GM23338 (cell line): Measurements from ENCODE around the gene PLAAT3. TPM values are rescaled to one million over a fixed set of nuclear protein-coding genes. Genes with fewer than 3 reads are reported as not detected.

Experiments
- ATAC-seq: fragments of 200-7000 bp; cut with Tn5 transposase; 3 replicates; pipeline ENCODE4 v1.9.1; 2020
- DNase-seq: peaks from one replicate; pipeline ENCODE4 v3.0.0-alpha.2; 2015; ENCODE audit warnings: low spot score
- H2AFZ ChIP-seq: fragments of 200-600 bp; sonication (generic); 2 replicates; pipeline ENCODE4 v1.8.0; 2016; ENCODE audit warnings: antibody characterized with exemption, mild to moderate bottlenecking, moderate library complexity
- H3F3A ChIP-seq: fragments of 200-600 bp; sonication (generic); replicated peaks from 2 replicates; pipeline ENCODE4 v1.8.0; 2017; ENCODE audit warnings: antibody characterized with exemption, mixed run types, low read depth
- H3K27ac ChIP-seq: fragments of 200-600 bp; sonication (generic); 2 replicates; pipeline ENCODE4 v1.6.1; 2016; ENCODE audit warnings: low read depth
- H3K27me3 ChIP-seq: fragments of 200-600 bp; sonication (generic); 2 replicates; pipeline ENCODE4 v1.8.0; 2016; ENCODE audit warnings: mild to moderate bottlenecking, mixed run types, moderate library complexity; ENCODE audit not compliant: insufficient read depth
- H3K36me3 ChIP-seq: fragments of 200-600 bp; sonication (generic); 2 replicates; pipeline ENCODE4 v1.8.0; 2016; ENCODE audit warnings: mild to moderate bottlenecking; ENCODE audit not compliant: insufficient read depth
- H3K4me1 ChIP-seq: fragments of 200-600 bp; sonication (generic); 2 replicates; pipeline ENCODE4 v1.8.0; 2016; ENCODE audit warnings: mild to moderate bottlenecking, moderate library complexity; ENCODE audit not compliant: insufficient read depth
- H3K4me2 ChIP-seq: fragments of 200-600 bp; sonication (generic); 2 replicates; pipeline ENCODE4 v1.7.1; 2017; ENCODE audit warnings: mixed run types
- H3K4me3 ChIP-seq: fragments of 200-600 bp; sonication (generic); 2 replicates; pipeline ENCODE4 v1.6.1; 2016; ENCODE audit warnings: mixed run types
- H3K79me2 ChIP-seq: fragments of 200-600 bp; sonication (generic); replicated peaks from 2 replicates; pipeline ENCODE4 v1.8.0; 2017; ENCODE audit warnings: mild to moderate bottlenecking; ENCODE audit not compliant: insufficient read depth
- H3K9me2 ChIP-seq: fragments of 200-600 bp; sonication (generic); 2 replicates; pipeline ENCODE4 v1.8.0; 2017; ENCODE audit not compliant: insufficient read depth
- H4K20me1 ChIP-seq: fragments of 200-600 bp; sonication (generic); replicated peaks from 2 replicates; pipeline ENCODE4 v1.8.0; 2017; ENCODE audit warnings: mild to moderate bottlenecking; ENCODE audit not compliant: insufficient read depth
- H3K27ac Mint-ChIP-seq: 2 replicates; pipeline ENCODE4 v1.8.0; 2020; ENCODE audit warnings: inconsistent platforms, mild to moderate bottlenecking, moderate library complexity, mixed read lengths
- H3K27me3 Mint-ChIP-seq: 3 replicates; pipeline ENCODE4 v1.8.0; 2022; ENCODE audit warnings: low read depth, mild to moderate bottlenecking, moderate library complexity, mixed read lengths, inconsistent platforms; ENCODE audit not compliant: insufficient read depth, poor library complexity
- H3K36me3 Mint-ChIP-seq: 3 replicates; pipeline ENCODE4 v1.8.0; 2021; ENCODE audit warnings: low read depth, mild to moderate bottlenecking, inconsistent platforms, moderate library complexity, mixed read lengths
- H3K4me1 Mint-ChIP-seq: 3 replicates; pipeline ENCODE4 v1.8.0; 2020; ENCODE audit warnings: mild to moderate bottlenecking, inconsistent platforms, mixed read lengths
- H3K4me3 Mint-ChIP-seq: 3 replicates; pipeline ENCODE4 v1.8.0; 2021; ENCODE audit warnings: moderate library complexity, mild to moderate bottlenecking, inconsistent platforms, mixed read lengths
- H3K9me3 Mint-ChIP-seq: 3 replicates; pipeline ENCODE4 v1.8.0; 2020; ENCODE audit warnings: moderate library complexity, mild to moderate bottlenecking, inconsistent platforms, mixed read lengths
- CREB1 ChIP-seq: fragments of 250-450 bp; sonication (Bioruptor Pico); IDR thresholded peaks from 2 replicates; pipeline ENCODE4 v1.5.0; 2020; ENCODE audit warnings: low read depth, mild to moderate bottlenecking, moderate library complexity
- EZH2 ChIP-seq: fragments of 200-600 bp; sonication (generic); IDR thresholded peaks from one replicate; pipeline ENCODE4 v1.8.0; 2017; ENCODE audit warnings: antibody characterized with exemption, mild to moderate bottlenecking, low read depth; ENCODE audit not compliant: unreplicated experiment
- EZH2phosphoT487 ChIP-seq: fragments of 200-600 bp; sonication (generic); IDR thresholded peaks from one replicate; pipeline ENCODE4 v1.8.1; 2018; ENCODE audit warnings: antibody characterized with exemption; ENCODE audit not compliant: unreplicated experiment
- JUNB ChIP-seq: IDR thresholded peaks from one replicate; pipeline ENCODE4 v1.6.1; 2016; ENCODE audit warnings: antibody characterized with exemption; ENCODE audit not compliant: unreplicated experiment
- NANOG ChIP-seq: IDR thresholded peaks from 2 replicates; pipeline ENCODE4 v1.6.1; 2016; ENCODE audit warnings: antibody characterized with exemption, borderline replicate concordance
- POLR2AphosphoS5 ChIP-seq: IDR thresholded peaks from 2 replicates; pipeline ENCODE4 v1.6.1; 2016; ENCODE audit warnings: antibody characterized with exemption, low read depth
- STAT1 ChIP-seq: IDR thresholded peaks from one replicate; pipeline ENCODE4 v1.6.1; 2016; ENCODE audit warnings: antibody characterized with exemption; ENCODE audit not compliant: unreplicated experiment
- ZNF114 ChIP-seq: fragments of 250-450 bp; sonication (Bioruptor Pico); IDR thresholded peaks from 2 replicates; pipeline ENCODE4 v1.5.0; 2020; ENCODE audit warnings: mild to moderate bottlenecking, moderate library complexity
- ZNF331 ChIP-seq: fragments of 250-450 bp; sonication (Bioruptor Pico); IDR thresholded peaks from 2 replicates; pipeline ENCODE4 v1.5.0; 2020; ENCODE audit warnings: low read depth, mild to moderate bottlenecking, moderate library complexity
- polyA plus RNA-seq: library from polyadenylated mRNA; unstranded; fragments of >200 nt; fragmentation: Nextera tagmentation; extraction: Ambion mirVana; gene quantifications from 2 replicates; pipeline ENCODE4 v1.2.1, GENCODE V29; 2016
- total RNA-seq: library from RNA; depleted of rRNA; stranded (reverse); fragments of >200 nt; shearing (Covaris generic); gene quantifications from 2 replicates; pipeline ENCODE4 v1.2.3, GENCODE V29; 2014
- TF ChIP-seq, protein P1 (sequence below): IDR thresholded peaks from 2 replicates; pipeline ENCODE4 v1.6.1; 2016; ENCODE audit warnings: antibody characterized with exemption
- TF ChIP-seq, protein P2 (sequence below), 2 experiments: fragments of 200-600 bp in 1 of 2; sonication (generic) in 1 of 2; conservative IDR thresholded peaks; 2 replicates each; pipeline versions ENCODE4 v1.5.1 to v1.6.1; 2016 to 2017; ENCODE audit warnings: antibody characterized with exemption in 2 of 2, low read depth in 2 of 2, mild to moderate bottlenecking in 2 of 2, moderate library complexity in 1 of 2
- TF ChIP-seq, protein P3 (sequence below): fragments of 250-450 bp; sonication (Bioruptor Pico); IDR thresholded peaks from 2 replicates; pipeline ENCODE4 v1.5.0; 2020; ENCODE audit warnings: mild to moderate bottlenecking, moderate library complexity
- TF ChIP-seq, protein P4 (sequence below): IDR thresholded peaks from one replicate; pipeline ENCODE4 v1.6.1; 2018; ENCODE audit warnings: antibody characterized with exemption; ENCODE audit not compliant: unreplicated experiment

Gene PLAAT3
- total and polyA plus RNA-seq, 2 experiments from 2014 or later: 61.1 to 262 TPM

DNA sequence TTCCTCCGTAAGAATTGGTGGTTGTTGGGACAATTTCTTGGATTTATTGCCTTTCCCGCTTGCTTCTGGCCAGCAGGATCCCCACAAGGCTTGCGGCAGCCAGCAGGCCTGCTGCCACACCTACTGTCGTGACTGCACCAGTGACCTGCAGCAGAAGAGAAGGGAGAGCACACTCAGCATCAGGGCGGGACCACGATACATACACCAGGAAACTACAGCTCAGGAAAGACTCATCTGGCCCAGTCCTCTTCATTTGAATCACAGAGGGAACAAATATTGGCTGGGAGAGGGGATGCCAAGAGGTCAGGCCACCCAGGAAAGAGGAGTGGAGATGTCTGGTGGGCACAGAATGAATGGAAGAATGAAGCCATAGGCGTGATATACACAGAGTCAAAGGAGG lies 61.3 kb downstream of the PLAAT3 start:
- Histone ChIP-seq H4K20me1 (no peaks in the 10 kb centered on the region), H3F3A (no peaks in the 10 kb centered on the region; the same call in 1 of the 2 replicates), H3K36me3 (no peaks in the 10 kb centered on the region), H3K27ac (no peak overlapping the region), H3K9me2 (no peaks in the 10 kb centered on the region), H3K27me3 (no peaks in the 10 kb centered on the region), H3K79me2 (no peaks in the 10 kb centered on the region), H3K4me3 (no peak overlapping the region), H3K4me1 (peaks cover 30% of the 10 kb centered on the region), H3K4me2 (no peak overlapping the region), H2AFZ (peak overlapping the region; percentile 72; the same call in 1 of the 2 replicates)
- DNase-seq (no peak), ATAC-seq (peak; percentile 59)
- TF ChIP-seq CREB1: no peak
- TF ChIP-seq STAT1: no peak
- no peak for TF ChIP-seq ZNF114 (CRISPR knock-in tag)
- TF ChIP-seq, protein P1, sequence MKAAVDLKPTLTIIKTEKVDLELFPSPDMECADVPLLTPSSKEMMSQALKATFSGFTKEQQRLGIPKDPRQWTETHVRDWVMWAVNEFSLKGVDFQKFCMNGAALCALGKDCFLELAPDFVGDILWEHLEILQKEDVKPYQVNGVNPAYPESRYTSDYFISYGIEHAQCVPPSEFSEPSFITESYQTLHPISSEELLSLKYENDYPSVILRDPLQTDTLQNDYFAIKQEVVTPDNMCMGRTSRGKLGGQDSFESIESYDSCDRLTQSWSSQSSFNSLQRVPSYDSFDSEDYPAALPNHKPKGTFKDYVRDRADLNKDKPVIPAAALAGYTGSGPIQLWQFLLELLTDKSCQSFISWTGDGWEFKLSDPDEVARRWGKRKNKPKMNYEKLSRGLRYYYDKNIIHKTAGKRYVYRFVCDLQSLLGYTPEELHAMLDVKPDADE: no peak
- TF ChIP-seq EZH2: no peak
- no peak for TF ChIP-seq NANOG
- TF ChIP-seq ZNF331 (CRISPR knock-in tag): no peak
- TF ChIP-seq POLR2AphosphoS5: no peak
- TF ChIP-seq, protein P2, sequence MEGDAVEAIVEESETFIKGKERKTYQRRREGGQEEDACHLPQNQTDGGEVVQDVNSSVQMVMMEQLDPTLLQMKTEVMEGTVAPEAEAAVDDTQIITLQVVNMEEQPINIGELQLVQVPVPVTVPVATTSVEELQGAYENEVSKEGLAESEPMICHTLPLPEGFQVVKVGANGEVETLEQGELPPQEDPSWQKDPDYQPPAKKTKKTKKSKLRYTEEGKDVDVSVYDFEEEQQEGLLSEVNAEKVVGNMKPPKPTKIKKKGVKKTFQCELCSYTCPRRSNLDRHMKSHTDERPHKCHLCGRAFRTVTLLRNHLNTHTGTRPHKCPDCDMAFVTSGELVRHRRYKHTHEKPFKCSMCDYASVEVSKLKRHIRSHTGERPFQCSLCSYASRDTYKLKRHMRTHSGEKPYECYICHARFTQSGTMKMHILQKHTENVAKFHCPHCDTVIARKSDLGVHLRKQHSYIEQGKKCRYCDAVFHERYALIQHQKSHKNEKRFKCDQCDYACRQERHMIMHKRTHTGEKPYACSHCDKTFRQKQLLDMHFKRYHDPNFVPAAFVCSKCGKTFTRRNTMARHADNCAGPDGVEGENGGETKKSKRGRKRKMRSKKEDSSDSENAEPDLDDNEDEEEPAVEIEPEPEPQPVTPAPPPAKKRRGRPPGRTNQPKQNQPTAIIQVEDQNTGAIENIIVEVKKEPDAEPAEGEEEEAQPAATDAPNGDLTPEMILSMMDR (conservative IDR thresholded peaks at IDR 0.05; ENCODE audit: low read depth in 2 of 2): no peak
- TF ChIP-seq, protein P3, sequence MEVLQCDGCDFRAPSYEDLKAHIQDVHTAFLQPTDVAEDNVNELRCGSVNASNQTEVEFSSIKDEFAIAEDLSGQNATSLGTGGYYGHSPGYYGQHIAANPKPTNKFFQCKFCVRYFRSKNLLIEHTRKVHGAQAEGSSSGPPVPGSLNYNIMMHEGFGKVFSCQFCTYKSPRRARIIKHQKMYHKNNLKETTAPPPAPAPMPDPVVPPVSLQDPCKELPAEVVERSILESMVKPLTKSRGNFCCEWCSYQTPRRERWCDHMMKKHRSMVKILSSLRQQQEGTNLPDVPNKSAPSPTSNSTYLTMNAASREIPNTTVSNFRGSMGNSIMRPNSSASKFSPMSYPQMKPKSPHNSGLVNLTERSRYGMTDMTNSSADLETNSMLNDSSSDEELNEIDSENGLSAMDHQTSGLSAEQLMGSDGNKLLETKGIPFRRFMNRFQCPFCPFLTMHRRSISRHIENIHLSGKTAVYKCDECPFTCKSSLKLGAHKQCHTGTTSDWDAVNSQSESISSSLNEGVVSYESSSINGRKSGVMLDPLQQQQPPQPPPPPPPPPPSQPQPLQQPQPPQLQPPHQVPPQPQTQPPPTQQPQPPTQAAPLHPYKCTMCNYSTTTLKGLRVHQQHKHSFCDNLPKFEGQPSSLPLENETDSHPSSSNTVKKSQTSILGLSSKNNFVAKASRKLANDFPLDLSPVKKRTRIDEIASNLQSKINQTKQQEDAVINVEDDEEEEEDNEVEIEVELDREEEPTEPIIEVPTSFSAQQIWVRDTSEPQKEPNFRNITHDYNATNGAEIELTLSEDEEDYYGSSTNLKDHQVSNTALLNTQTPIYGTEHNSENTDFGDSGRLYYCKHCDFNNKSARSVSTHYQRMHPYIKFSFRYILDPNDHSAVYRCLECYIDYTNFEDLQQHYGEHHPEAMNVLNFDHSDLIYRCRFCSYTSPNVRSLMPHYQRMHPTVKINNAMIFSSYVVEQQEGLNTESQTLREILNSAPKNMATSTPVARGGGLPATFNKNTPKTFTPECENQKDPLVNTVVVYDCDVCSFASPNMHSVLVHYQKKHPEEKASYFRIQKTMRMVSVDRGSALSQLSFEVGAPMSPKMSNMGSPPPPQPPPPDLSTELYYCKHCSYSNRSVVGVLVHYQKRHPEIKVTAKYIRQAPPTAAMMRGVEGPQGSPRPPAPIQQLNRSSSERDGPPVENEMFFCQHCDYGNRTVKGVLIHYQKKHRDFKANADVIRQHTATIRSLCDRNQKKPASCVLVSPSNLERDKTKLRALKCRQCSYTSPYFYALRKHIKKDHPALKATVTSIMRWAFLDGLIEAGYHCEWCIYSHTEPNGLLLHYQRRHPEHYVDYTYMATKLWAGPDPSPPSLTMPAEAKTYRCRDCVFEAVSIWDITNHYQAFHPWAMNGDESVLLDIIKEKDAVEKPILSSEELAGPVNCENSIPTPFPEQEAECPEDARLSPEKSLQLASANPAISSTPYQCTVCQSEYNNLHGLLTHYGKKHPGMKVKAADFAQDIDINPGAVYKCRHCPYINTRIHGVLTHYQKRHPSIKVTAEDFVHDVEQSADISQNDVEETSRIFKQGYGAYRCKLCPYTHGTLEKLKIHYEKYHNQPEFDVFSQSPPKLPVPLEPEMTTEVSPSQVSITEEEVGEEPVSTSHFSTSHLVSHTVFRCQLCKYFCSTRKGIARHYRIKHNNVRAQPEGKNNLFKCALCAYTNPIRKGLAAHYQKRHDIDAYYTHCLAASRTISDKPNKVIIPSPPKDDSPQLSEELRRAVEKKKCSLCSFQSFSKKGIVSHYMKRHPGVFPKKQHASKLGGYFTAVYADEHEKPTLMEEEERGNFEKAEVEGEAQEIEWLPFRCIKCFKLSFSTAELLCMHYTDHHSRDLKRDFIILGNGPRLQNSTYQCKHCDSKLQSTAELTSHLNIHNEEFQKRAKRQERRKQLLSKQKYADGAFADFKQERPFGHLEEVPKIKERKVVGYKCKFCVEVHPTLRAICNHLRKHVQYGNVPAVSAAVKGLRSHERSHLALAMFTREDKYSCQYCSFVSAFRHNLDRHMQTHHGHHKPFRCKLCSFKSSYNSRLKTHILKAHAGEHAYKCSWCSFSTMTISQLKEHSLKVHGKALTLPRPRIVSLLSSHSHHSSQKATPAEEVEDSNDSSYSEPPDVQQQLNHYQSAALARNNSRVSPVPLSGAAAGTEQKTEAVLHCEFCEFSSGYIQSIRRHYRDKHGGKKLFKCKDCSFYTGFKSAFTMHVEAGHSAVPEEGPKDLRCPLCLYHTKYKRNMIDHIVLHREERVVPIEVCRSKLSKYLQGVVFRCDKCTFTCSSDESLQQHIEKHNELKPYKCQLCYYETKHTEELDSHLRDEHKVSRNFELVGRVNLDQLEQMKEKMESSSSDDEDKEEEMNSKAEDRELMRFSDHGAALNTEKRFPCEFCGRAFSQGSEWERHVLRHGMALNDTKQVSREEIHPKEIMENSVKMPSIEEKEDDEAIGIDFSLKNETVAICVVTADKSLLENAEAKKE: no peak
- TF ChIP-seq EZH2phosphoT487: no peak
- TF ChIP-seq, protein P4, sequence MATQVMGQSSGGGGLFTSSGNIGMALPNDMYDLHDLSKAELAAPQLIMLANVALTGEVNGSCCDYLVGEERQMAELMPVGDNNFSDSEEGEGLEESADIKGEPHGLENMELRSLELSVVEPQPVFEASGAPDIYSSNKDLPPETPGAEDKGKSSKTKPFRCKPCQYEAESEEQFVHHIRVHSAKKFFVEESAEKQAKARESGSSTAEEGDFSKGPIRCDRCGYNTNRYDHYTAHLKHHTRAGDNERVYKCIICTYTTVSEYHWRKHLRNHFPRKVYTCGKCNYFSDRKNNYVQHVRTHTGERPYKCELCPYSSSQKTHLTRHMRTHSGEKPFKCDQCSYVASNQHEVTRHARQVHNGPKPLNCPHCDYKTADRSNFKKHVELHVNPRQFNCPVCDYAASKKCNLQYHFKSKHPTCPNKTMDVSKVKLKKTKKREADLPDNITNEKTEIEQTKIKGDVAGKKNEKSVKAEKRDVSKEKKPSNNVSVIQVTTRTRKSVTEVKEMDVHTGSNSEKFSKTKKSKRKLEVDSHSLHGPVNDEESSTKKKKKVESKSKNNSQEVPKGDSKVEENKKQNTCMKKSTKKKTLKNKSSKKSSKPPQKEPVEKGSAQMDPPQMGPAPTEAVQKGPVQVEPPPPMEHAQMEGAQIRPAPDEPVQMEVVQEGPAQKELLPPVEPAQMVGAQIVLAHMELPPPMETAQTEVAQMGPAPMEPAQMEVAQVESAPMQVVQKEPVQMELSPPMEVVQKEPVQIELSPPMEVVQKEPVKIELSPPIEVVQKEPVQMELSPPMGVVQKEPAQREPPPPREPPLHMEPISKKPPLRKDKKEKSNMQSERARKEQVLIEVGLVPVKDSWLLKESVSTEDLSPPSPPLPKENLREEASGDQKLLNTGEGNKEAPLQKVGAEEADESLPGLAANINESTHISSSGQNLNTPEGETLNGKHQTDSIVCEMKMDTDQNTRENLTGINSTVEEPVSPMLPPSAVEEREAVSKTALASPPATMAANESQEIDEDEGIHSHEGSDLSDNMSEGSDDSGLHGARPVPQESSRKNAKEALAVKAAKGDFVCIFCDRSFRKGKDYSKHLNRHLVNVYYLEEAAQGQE: no peak
- no peak for TF ChIP-seq JUNB
- peaks cover 4% of the 10 kb centered on the region; the same call in 2 of the 3 replicates for H3K36me3 Mint-ChIP-seq
- peaks cover 9% of the 10 kb centered on the region; the same call in 2 of the 3 replicates for H3K9me3 Mint-ChIP-seq
- peaks cover 18% of the 10 kb centered on the region for H3K4me1 Mint-ChIP-seq
- peaks cover 18% of the 10 kb centered on the region for H3K27me3 Mint-ChIP-seq
- H3K4me3 Mint-ChIP-seq: no peak overlapping the region; the same call in 2 of the 3 replicates
- no peak overlapping the region for H3K27ac Mint-ChIP-seq
